GM21619 (cell line): ENCODE results near the gene NFKBIE.

Source experiments
- ATAC-seq: cut with Tn5 transposase; IDR thresholded peaks from one replicate; pipeline ENCODE4 v1.9.1; 2021; ENCODE audit not compliant: unreplicated experiment

The NFKBIE gene

DNA sequence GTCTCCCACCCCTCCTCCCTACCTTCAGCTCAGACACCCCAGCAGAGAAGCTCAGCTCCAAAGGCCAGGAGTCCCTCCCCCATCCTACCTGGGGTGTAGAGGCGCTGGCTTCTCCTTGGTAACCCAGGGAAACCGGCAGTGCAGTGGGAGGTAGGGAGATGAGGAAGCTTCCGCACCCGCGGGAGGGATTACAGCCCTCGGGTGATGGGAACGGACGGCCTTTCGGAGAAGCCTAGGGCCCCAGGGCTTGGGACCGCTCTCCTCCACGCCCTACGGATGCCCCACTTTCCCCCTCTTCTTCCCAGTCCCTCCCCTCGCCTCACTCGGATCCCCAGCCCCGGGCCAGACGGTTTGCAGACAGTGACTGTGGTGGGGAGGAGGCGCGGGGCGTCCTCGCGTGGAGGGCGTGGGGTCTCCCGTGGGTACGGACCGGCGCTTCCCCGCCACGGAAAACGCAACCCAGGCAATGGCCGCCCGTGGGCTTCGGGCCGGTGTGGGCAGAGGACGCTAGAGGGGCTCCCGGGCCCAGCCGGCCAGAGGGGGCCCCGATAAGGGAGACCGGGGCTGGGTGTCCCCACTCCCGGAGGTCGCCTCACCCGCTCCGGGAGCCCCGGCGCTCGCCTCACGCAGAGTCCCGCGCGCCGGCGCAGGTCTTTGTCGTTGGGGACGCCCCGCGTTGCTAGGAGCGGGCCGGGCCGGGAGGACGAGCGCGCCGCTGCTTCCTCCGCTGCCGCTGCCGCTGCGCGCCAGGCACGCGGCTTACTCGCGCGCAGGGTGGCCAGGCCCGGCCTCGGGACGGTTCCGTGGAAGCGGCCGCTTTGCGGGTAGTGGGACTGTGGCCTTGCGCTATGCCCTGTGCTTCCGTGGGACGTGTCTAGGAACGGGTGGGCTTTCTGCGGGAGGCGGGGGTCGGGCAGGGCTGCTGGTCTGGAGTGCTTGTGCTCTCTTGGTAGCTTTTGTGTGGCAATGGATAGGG lies 32.0 kb upstream of the NFKBIE start:
- no peak for ATAC-seq

DNA sequence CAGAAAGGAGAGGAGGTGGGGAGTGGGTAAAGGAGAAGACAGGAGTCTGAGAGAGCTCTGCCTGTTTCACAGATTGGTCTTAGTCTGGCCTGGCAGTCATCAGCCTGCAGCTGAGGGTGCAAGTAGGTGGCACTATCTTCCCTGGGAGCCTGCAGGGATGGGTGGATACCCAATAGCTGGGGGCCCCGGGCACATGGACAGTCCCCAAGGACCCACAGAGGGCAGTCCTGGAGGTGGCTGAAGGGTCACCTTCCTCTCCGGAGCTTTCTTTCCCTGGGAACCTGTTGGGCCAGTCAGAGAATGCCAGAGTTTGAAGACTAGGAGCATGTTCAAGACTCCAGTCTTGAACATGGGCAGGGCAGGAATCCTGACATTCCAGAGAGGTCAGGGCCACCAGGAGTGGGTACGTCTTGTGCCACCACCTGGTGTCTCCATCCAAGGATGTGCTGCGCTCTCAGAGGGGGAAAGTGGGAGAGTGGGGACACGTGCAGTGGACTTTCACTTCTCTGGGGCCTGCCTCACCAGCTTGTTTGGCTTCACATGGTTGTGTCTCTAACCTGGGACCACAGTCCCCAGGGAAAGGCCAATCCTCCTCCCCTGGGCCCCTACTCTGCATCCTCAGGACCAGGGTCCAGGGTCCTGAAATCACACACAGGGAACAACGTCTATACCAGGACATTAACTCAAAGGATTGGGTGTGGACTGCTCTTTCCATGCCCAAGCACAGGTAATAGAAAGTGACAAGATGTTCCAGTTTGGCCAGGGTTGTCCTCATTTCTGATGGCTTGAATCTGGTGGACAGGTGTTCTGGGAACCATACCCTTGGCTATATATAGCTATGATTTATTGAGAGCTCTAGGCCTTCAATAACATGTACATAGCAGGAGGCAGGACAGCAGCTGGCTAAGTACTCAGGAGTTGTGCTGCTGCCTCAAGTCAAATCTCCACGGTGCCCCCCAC lies 29.8 kb upstream of the NFKBIE start:
- ATAC-seq = no peak

DNA sequence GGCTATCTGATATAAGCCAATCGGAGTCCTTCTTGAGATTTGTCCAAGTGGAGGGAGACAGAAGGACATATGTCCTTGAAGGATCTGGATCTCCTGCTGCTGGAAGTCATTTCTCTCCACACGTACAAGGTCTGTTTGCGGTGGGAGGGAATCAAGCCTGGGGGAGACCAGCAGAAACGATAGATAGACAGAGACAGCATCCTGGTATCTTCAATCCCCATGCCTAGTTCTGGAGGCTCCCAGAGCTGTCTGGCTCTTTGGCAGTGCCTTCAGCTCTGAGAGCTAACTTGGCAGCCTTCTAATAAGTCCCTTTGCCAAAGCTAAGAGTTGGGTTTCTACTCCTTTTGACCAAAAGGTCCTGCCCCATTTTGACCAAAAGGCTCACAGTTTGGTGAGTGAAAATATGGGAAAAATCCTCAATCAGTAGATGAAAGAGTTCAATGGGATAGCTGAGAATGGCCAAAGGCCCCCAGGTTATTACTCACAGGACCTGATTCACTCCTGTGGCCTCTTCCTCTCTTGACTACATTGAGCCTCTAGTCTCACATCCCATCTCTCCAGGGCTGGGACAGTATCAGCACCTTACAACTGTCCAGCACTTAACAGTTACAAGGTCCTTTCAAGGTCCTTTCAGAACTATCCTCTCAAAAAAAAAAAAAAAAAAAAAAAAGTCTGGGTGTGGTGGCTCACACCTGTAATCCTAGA lies 27.5 kb upstream of the NFKBIE start:
- ATAC-seq = no peak

DNA sequence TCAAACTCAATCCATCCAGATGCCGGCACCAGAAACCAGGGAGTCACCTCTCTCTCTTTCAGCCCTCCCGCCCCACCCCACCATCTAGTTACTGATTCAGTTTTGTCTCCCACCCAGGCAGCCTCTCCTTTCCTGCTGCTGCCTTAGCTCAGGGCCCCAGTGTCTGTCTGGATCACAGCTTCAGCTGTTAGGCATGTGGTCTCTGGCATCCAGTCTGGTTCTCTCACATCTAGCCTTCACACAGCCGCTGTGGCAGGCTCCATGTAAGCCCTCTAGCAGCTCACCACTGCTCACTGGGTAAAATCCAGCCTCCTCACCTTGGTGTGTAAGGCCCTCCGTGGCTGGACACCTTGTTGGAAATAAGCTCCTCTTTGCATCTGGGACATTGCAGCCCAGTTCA lies 26.5 kb upstream of the NFKBIE start:
- ATAC-seq = no peak

DNA sequence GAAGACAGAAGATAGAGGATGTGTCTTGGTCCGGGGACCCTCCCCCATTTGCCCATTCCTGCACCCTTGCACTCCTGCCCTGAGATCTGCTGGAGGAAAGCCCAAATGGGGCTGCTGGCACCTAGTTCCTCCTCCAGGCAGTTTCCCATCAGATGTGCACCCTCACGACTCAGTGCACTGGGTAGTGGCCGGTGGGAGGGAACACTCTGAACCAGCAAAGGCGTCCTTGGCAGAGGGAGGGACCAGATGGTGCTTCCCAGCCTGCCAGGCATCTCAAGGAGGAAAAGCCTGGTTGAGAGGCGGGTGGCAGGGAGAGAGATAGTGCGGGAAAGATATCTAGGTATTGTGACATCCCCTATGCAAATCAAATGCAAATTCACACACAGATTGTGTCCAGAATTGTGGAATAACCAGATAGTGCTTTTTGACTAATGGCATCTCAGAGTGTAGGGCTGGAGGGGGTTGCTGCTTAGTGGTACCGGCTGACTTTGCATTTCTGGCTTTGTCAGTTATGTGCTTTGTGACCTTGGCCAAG lies 24.4 kb upstream of the NFKBIE start:
- ATAC-seq = no peak

DNA sequence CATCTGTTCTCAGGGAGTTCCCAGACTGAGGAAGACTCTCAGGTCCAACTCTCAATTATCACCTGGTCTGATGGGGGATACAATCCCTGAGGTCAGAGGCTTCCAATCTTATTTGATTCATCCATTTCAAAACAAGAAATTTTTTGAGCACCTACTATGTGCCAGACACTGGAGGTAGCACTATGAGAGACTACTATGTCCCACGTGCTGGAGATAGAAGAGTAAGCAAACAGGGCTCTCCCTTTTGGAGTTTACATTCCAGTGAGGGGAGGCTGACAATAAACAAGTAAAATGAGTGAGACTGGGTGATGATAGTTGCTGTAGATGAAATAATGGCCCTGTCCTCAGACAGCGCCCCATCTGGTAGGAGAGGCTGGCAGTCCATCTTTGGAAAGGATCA lies 21.4 kb upstream of the NFKBIE start:
- no peak for ATAC-seq

DNA sequence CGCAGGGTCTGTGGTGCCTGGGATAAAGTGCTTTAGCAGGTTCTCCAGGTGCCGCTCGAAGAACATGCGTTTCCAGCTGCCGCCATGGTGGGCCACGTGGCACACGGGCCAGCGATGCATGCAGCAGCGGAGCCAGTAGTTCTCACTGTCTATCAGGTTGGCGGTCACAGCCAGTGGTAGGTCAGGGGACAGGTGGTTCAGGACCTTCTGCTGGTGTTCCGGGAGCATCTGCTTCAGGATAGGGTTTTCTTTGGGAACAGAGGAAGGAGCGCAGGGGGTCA lies 20.9 kb upstream of the NFKBIE start:
- no peak for ATAC-seq

DNA sequence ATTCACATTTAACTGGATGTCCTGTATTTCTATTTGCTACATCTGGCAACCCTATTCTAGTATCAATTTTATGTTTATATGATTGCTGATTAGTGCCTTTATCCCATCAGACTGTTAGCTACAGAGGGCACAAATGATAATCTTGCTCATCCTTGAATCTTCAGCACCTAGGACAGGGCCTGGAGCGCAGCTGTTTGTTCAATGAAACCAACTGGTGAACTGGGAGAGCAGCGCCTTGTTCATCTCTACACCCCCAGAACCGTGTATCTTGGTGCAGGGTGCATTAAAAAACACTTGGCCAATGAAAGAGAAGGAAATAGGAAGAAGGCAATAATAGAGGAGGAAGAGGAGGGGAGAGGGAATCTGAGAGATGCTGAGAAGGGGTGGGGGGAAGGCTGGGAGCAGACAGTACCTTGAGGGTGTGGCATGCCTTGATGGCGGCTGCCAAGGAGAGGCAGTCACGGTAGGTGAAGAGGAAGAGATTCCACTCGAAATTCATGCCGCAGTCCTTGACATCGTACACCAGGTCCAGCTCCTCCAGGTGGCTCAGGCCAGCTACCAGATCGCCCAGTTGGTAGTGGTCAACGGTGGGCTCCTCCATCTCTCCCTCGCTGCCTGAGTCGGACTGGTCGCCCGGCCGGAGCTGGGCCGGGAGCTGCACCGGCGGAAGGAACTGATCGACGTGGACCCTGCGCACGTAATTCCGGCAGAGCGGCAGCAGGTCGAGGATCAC lies 20.4 kb upstream of the NFKBIE start:
- no peak for ATAC-seq

DNA sequence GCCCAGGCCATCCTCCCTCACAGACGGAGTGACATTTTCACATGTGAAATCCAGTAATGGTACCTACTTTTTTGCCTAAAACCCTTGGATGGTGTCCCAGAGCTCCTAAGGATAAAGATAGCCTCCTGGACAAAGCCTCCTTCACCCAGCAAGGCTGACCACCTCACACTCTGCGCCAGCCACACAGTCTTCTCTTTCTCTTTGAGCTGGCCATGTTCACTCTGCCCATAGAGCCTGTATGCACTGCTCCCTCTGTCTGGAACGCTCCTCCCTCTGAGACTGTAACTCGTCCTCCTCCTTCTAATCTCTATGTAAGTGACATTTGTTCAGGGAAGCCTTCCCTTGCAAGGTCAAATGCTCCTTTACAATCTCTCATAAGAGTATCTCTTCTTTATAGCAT lies 19.5 kb upstream of the NFKBIE start:
- ATAC-seq = no peak

DNA sequence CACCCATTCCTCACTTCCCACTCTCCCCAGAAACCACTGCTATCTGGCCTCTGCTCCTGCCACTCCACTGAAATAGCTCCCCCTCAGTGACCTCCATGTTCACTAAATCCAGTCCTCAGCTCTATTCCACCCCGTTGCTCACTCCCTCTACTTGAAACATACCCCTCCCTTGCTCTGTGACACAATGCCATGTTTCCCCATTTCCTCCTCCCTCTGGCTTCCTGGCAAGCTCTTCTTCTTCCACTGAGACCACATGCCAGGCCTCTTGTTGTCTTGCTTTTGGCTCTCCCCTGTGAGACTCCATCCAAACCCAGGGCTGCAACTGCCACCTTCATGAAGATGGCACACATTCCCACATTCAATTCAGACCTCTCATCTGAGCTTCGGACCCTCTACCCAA lies 18.8 kb upstream of the NFKBIE start:
- ATAC-seq = no peak

DNA sequence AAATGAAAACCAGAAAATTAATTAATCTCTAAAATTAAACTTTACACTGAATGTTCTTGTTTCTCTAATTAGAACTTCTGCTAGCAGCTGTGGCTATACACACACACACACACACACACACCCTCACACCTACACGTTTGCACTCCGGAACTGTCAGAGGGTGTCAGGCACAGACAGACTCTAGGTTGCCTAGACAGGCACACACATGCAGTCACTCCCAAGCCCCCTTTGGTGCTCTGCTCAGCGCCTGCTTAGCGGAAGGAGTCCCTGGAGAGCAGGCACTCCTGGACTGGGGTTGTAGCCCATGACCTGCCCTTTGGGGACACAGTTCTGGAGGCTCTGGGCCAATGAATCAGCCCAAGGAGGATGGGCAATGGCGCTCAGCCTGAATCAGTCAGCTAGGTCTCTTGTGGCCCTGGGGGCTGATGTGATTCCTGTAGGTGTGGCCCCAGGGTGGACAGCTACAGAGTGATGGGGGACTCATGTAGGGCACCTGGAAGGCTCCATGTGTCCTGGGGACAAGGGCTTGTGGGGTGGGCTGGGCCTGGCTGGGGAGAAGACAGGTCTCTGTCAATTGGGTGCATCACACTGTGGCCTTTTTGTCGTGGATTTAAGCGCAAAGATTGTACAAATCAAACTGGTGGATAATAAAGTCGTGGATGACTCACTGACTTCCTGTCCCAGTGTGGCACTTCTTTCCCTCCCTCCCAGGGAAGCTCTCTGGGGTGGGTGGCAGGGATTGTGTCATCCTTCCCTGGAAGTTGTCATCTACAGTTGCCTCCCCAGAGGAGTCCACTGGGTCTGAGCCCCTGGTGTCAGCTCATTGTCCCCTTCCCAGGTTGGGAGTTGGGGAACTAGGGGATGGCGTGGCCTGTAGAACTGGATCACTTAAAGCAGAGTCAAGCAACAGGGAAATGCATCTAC lies 13.7 kb upstream of the NFKBIE start:
- no peak for ATAC-seq

DNA sequence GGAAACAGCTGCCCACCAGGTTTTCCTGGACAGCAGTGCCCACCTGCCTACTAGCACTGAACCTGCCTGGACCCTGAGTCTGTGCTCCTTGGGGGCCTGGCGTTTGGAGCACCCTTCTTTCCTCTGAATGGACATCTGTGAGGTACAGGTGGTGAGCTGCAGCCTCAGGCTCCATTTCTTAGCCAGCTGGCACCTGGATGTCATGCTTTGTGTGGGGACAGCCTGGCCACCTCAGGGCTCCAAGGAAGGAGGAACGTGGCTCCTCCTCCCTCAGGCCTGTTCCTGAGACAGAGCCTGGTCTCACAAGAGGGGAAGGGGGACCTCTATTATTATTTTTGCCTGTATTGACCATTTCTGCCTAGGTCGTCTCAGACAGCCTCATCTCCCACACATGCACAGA lies 13.0 kb upstream of the NFKBIE start:
- no peak for ATAC-seq

DNA sequence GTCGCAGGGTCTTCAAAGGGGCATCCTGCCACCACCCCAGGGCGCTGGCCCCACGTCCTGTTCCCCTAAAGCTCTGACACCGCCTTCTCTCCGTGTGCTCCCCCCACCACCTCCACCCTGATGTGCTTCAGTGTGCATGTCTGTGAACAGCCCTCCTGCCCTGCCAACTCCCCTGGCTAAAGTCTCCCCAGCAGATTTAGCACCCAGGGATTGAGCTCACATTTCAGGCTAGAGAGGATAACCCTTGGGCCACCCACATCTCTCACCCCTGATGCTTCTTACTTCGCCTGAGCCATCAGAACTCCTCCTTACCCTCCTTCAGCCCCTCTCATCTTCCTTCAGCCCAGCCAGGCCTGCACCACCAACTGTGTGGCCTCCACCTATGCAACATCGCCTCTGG lies 12.4 kb upstream of the NFKBIE start:
- no peak for ATAC-seq

DNA sequence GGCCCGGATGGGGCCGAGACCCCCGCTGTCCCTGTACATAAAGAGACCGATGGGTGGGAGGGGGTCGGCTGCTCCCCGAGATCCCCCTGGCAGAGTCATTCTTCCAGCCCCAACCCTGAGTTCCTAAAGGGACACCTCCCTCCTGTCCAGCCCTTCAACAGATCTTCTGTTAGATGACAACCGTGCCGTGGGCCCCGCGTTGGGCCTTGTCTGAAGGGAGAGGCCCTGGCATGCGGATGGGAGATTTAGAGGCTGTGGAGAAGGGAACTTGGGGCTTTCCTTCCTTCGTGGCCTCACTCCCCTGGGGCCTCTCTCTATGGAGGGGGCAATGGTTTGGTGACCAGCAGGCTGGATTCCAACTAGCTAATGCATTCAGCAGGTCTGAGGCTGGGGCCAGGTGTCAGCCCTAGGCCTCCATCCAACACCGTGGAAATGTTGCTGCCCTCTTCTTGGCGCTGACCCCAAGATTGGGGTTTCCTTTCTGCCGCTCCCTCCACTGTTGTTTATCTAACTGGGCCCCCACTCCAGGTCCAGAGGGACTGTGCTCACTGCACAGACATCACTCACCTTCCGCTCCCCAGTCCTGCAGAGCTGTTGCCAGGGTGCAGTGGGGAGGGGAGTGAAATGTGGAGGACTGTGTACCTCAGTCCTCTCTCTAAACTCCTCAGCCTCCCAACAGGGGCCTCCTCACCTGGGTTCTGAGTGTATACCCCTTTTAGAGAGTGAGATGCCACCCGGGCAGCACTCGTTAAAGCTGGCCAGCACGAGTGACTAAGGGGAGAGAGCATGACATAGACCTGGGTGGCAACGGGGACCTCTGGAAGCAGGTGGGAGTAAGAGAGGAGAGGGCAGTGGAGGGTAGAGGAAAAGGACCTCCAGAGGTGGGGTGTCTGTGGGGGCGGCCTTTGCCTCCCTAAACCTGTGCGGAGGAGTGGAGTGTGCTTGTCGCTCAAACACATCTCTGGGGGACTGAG lies 11.6 kb upstream of the NFKBIE start:
- ATAC-seq = no peak

DNA sequence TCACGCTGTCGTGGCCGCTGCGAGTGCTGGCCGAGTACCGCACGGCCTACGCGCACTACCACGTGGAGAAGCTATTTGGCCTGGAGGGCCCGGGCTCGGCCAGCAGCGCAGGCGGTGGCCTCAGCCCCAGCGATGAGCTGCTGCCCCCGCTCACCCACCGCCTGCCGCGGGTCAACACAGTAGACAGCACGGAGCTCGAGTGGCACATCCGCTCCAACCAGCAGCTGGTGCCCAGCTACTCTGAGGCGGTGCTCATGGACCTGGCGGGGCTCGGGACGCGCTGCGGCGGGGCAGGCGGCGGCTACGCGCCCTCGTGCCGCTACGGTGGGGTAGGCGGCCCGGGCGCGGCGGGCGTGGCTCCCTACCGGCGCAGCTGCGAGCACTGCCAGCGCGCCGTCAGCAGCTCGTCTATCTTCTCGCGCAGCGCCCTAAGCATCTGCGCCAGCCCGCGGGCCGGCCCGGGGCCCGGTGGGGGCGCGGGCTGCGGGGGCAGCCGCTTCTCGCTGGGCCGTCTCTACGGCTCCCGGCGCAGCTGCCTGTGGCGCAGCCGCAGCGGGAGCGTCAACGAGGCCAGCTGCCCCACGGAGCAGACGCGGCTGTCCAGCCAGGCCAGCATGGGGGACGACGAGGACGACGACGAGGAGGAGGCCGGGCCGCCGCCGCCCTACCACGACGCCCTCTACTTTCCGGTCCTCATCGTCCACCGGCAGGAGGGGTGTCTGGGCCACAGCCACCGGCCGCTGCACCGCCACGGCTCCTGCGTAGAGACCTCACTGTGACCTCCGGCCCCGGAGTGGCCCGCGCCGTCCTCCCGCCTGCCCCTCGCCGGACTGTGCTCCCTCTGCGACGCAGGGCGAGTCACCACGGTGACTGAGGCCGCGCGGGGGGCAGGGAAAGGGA lies 10.6 kb upstream of the NFKBIE start:
- no peak for ATAC-seq

DNA sequence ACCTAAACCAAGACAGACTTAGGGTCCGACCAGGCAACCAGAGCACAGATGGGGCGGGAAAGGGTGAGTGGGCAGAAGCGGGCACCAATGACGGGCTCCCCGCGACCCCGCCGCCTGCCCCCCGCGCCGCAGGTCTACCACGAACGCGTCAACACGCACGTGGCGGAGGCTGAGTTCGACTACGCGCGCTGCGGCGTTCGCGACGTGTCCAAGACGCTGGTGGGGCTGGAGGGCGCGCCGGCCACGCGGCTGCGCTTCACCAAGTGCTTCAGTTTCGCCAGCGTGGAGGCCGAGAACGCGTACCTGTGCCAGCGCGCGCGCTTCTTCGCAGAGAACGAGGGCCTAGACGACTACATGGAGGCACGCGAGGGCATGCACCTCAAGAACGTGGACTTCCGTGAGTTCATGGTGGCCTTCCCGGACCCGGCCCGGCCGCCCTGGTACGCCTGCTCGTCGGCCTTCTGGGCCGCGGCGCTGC lies 10.0 kb upstream of the NFKBIE start:
- ATAC-seq = no peak

DNA sequence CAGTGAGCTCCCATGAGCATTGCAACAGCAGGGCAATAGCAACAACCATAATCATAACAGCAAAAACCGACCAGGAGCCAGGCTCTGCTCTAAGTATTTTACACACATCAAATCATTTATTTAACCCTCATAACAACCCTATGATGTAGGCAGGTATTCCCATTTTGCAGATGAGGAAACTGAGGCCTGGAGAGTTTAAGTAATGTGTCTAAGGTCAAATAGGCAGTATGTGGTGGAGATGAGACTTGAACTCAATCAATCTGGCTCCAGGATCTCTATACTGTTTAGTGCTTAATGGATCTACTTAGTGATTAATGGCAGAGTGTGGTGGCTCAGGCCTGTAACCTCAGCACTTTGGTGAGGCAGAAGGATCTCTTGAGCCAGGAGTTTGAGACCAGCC lies 8.3 kb upstream of the NFKBIE start:
- ATAC-seq = no peak
